Thoracic aorta (tissue), 2 donors: ENCODE measurements around the gene FGGY. TPM values are rescaled to one million over a fixed set of nuclear protein-coding genes. Genes with fewer than 3 reads are reported as not detected.

ENCODE experiments used
- ATAC-seq: fragments of 150-250 bp; one replicate; pipeline ENCODE4 v1.8.0; 2017; ENCODE audit warnings: low read depth; ENCODE audit not compliant: insufficient number of reproducible peaks, low FRiP score
- DNase-seq: peaks from one replicate; pipeline ENCODE4 v3.0.0-alpha.2; 2020; ENCODE audit warnings: low spot score
- H3K27ac ChIP-seq, 2 donors: fragments of 200-600 bp; sonication (generic); 1 replicate in 1 of 2; 2 replicates in 1 of 2; pipeline ENCODE4 v1.5.1; 2016; ENCODE audit warnings: mild to moderate bottlenecking in 2 of 2, moderate library complexity in 2 of 2
- H3K27me3 ChIP-seq: fragments of 200-600 bp; sonication (generic); replicated peaks from 2 replicates; pipeline ENCODE4 v1.6.0; 2016; ENCODE audit warnings: mild to moderate bottlenecking; ENCODE audit not compliant: insufficient read depth
- H3K36me3 ChIP-seq: fragments of 200-600 bp; sonication (generic); one replicate; pipeline ENCODE4 v1.5.1; 2016
- H3K4me1 ChIP-seq, 2 donors: fragments of 200-600 bp; sonication (generic); 1 replicate in 1 of 2; 2 replicates in 1 of 2; pipeline versions ENCODE4 v1.5.1 to v1.6.0; 2016; ENCODE audit warnings: low read depth in 2 of 2, mild to moderate bottlenecking in 1 of 2; ENCODE audit not compliant: control insufficient read depth in 1 of 2
- H3K4me3 ChIP-seq: fragments of 200-600 bp; sonication (generic); 2 replicates; pipeline ENCODE4 v1.5.1; 2016; ENCODE audit warnings: mild to moderate bottlenecking
- H3K9me3 ChIP-seq: fragments of 200-600 bp; sonication (generic); 2 replicates; pipeline ENCODE4 v1.5.1; 2016
- total RNA-seq, 2 donors: library from RNA; depleted of rRNA; stranded (reverse); fragments of >200 nt; gene quantifications; one replicate each; pipeline versions ENCODE4 v1.1.0 to v1.2.3, GENCODE V29; 2016
- TF ChIP-seq, protein P1 (sequence below): fragments of 200-600 bp; sonication (generic); IDR thresholded peaks from one replicate; pipeline ENCODE4 v1.5.1; 2019; ENCODE audit warnings: antibody characterized with exemption

The FGGY gene
- total RNA-seq, 2 donors from 2014 or later: 6.5 to 9.9 TPM

DNA sequence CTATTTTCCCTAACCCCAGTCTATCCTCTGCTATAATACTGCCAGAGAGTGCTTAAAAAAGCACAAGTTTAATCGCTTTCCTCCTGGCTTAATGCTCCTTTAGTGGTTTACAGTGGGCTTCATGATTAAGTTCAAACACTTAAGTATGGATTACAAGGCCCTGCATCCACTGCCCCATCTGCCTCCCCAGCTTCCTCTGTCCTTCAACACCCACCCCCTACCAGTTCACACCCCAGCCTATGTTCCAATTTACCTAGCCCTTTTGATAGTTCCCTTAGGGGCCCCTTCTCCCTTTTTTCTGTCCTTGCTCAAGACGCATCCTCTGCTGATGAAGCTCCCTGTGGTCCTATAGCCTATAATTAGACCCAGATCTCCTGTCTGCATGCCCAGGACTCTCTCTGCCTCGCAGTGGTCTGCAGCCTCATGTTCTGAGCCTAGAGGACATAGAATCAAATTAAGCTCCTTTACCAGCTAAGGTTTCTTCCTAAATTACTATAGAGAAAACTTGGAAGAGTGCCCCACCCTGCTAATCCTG lies 212.5 kb downstream of the FGGY start:
- Histone ChIP-seq H3K27ac (no peak overlapping the region), H3K36me3 (no peaks in the 10 kb centered on the region), H3K9me3 (no peaks in the 10 kb centered on the region), H3K4me3 (no peak overlapping the region), H3K27me3 (no peaks in the 10 kb centered on the region), H3K4me1 (peaks cover 0 to 19% of the 10 kb centered on the region in 2 donors)
- ATAC-seq (no peak), DNase-seq (no peak)
- TF ChIP-seq, protein P1, sequence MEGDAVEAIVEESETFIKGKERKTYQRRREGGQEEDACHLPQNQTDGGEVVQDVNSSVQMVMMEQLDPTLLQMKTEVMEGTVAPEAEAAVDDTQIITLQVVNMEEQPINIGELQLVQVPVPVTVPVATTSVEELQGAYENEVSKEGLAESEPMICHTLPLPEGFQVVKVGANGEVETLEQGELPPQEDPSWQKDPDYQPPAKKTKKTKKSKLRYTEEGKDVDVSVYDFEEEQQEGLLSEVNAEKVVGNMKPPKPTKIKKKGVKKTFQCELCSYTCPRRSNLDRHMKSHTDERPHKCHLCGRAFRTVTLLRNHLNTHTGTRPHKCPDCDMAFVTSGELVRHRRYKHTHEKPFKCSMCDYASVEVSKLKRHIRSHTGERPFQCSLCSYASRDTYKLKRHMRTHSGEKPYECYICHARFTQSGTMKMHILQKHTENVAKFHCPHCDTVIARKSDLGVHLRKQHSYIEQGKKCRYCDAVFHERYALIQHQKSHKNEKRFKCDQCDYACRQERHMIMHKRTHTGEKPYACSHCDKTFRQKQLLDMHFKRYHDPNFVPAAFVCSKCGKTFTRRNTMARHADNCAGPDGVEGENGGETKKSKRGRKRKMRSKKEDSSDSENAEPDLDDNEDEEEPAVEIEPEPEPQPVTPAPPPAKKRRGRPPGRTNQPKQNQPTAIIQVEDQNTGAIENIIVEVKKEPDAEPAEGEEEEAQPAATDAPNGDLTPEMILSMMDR: no peak

DNA sequence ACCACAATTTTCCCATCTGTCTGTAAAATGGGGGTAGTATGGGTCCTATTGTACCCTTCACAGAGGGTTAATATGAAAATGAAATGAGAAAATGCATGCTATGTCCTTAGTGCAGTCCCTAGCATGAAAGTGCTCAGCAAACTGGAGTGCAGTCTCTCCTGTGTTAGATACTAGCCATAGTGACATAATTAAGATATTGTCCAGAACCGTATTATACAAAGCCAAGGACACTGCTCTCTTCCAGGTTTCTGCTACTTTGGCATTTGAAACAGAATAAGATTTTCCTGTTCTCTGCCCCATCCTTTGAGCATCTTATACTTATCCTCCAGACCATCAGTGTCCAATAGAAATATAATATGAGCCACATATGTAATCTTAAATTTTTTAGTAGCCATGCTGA lies 213.4 kb downstream of the FGGY start:
- Histone ChIP-seq H3K27ac (no peak overlapping the region), H3K9me3 (no peaks in the 10 kb centered on the region), H3K4me3 (no peak overlapping the region), H3K4me1 (peaks cover 0 to 19% of the 10 kb centered on the region in 2 donors), H3K36me3 (no peaks in the 10 kb centered on the region), H3K27me3 (no peaks in the 10 kb centered on the region)
- ATAC-seq (no peak), DNase-seq (no peak)
- TF ChIP-seq, protein P1: no peak

DNA sequence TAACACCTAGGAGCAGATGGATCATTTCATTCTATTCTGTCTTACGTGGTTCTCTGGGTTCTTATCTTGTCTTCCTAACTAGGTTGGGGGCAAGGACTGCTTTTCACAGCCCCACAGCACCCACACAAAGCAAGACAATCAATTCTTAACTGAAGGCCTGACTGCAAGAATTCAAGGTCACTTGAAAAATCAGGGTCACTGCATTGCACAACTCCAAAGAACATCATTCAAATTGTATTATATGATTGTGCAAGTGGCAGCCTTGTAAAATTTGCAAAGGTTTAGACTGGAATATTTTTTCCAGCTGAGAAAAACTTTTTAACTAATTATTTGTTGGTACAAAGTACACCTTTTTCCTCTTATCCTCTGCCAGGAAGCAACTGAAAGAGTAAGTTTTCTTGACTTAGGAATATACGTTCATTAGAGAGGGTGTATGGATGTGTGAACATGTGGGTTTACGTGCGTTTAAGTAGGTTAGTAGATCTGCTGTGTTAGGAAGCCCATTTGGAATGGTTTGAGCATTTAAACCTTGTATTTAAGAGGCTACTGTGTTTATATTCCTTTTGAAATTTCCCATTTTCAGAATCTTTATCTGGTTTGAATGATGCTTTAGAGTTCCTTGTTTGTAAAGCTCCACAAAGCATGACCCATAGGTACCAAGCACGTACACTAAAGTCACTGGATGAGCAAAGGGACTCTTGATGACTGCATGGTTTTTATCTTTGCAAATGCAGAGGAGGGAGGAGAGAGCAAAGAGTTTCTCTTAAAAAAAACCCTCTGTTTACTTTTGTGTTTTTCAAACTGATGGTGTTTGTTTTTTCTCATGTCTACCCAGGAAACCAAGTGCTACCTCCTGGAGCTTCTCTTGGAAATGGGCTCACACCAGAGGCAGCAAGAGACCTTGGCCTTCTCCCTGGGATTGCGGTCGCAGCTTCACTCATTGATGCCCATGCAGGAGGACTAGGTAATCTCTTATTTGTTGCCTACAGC lies 214.9 kb downstream of the FGGY start:
- no peak for DNase-seq
- peaks cover 0 to 23% of the 10 kb centered on the region in 2 donors for H3K4me1 ChIP-seq

DNA sequence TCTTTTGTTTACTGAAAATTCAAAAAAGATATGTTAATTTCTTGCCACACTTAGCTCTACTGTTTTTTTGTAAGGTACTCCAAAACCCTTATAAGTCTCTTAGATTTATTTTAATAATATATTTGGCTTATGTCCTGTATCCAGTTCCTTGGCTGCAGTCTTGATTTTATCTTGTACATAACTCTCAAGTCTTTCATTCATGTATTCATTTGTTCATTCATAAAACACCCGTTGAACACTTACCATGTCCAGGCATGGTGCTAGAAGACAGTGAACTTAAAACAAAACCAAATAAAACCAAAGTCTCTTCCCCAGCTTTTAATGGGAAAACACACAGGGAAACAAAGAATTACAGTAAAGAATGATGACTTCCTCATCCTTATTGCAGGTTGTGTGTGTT lies 215.8 kb downstream of the FGGY start:
- H3K4me1 ChIP-seq: peaks cover 3 to 25% of the 10 kb centered on the region in 2 donors

More for the DNA sequence above, 214.9 kb downstream of the FGGY start:
- Histone ChIP-seq H3K36me3 (no peaks in the 10 kb centered on the region), H3K27ac (no peak overlapping the region), H3K4me3 (no peak overlapping the region), H3K27me3 (no peaks in the 10 kb centered on the region), H3K9me3 (no peaks in the 10 kb centered on the region)
- ATAC-seq: no peak
- TF ChIP-seq, protein P1: no peak

More for the DNA sequence above, 215.8 kb downstream of the FGGY start:
- Histone ChIP-seq H3K27me3 (no peaks in the 10 kb centered on the region), H3K27ac (no peak overlapping the region), H3K9me3 (no peaks in the 10 kb centered on the region), H3K36me3 (no peaks in the 10 kb centered on the region), H3K4me3 (no peak overlapping the region)
- TF ChIP-seq, protein P1: no peak
- DNase-seq: no peak
- no peak for ATAC-seq
